Gastroesophageal sphincter (tissue), 3 donors: ENCODE results near the gene DNLZ.

Source experiments
- EP300 ChIP-seq: sonication (generic); formaldehyde crosslinking; IDR thresholded peaks from one replicate; pipeline ENCODE4 v1.6.1; 2017; ENCODE audit warnings: antibody characterized with exemption, mild to moderate bottlenecking
- POLR2A ChIP-seq, 2 donors: fragments of 450-650 bp; IDR thresholded peaks; one replicate each; pipeline ENCODE4 v1.6.1; 2017; ENCODE audit warnings: antibody characterized with exemption in 2 of 2, mild to moderate bottlenecking in 2 of 2, moderate library complexity in 1 of 2
- POLR2AphosphoS5 ChIP-seq: sonication (generic); formaldehyde crosslinking; IDR thresholded peaks from one replicate; pipeline ENCODE4 v1.6.1; 2017; ENCODE audit warnings: antibody characterized with exemption
- TF ChIP-seq, protein P1 (sequence below), 4 experiments: fragments of 200-600 bp in 2 of 4; fragments of 450-650 bp in 2 of 4; sonication (generic) in 1 of 4; IDR thresholded peaks; one replicate each; pipeline ENCODE4 v1.5.1; 2017 to 2019; ENCODE audit warnings: antibody characterized with exemption in 4 of 4, mild to moderate bottlenecking in 2 of 4, moderate library complexity in 2 of 4

- TF ChIP-seq, protein P1, sequence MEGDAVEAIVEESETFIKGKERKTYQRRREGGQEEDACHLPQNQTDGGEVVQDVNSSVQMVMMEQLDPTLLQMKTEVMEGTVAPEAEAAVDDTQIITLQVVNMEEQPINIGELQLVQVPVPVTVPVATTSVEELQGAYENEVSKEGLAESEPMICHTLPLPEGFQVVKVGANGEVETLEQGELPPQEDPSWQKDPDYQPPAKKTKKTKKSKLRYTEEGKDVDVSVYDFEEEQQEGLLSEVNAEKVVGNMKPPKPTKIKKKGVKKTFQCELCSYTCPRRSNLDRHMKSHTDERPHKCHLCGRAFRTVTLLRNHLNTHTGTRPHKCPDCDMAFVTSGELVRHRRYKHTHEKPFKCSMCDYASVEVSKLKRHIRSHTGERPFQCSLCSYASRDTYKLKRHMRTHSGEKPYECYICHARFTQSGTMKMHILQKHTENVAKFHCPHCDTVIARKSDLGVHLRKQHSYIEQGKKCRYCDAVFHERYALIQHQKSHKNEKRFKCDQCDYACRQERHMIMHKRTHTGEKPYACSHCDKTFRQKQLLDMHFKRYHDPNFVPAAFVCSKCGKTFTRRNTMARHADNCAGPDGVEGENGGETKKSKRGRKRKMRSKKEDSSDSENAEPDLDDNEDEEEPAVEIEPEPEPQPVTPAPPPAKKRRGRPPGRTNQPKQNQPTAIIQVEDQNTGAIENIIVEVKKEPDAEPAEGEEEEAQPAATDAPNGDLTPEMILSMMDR (IDR thresholded peaks at IDR 0.05) = no peak
- TF ChIP-seq EP300 = no peak
- TF ChIP-seq POLR2A (IDR thresholded peaks at IDR 0.05) = no peak
- no peak for TF ChIP-seq POLR2AphosphoS5
Observed at GRCh38 chr9:136347472-136348256, 15.9 kb downstream of the DNLZ start.
